Lower lobe of right lung (tissue), 2 donors: Measurements from ENCODE around the gene RNASEH2A. TPM values are rescaled to one million over a fixed set of nuclear protein-coding genes. Genes with fewer than 3 reads are reported as not detected.

Experiments used
- ATAC-seq, 2 donors: fragments of 200-7000 bp; cut with Tn5 transposase; one replicate each; pipeline ENCODE4 v1.9.1; 2020 to 2022; ENCODE audit warnings: mild to moderate bottlenecking in 2 of 2, moderate library complexity in 2 of 2
- DNase-seq: peaks from one replicate; pipeline ENCODE4 v3.0.0-alpha.2; 2020
- H3K27ac ChIP-seq: fragments of 200-600 bp; one replicate; pipeline ENCODE4 v1.8.0; 2022
- H3K27me3 ChIP-seq: fragments of 200-600 bp; one replicate; pipeline ENCODE4 v1.8.0; 2022; ENCODE audit warnings: low read depth
- H3K36me3 ChIP-seq: fragments of 200-600 bp; one replicate; pipeline ENCODE4 v1.8.0; 2022; ENCODE audit warnings: mild to moderate bottlenecking
- H3K4me1 ChIP-seq: fragments of 200-600 bp; one replicate; pipeline ENCODE4 v1.8.0; 2022
- H3K4me3 ChIP-seq: fragments of 200-600 bp; one replicate; pipeline ENCODE4 v1.8.0; 2022; ENCODE audit warnings: mild to moderate bottlenecking
- H3K9me3 ChIP-seq: fragments of 200-600 bp; one replicate; pipeline ENCODE4 v1.8.0; 2022
- intact Hi-C: fragments of 100-400 bp; cut with DNase I; formaldehyde crosslinking; loops from one replicate; pipeline ENCODE4 v1.11.0; 2022
- total RNA-seq: library from RNA; stranded (reverse); fragmentation: NEBNext Ultra II Directional; extraction: Animal tissue kit (Norgen Biotek cat#: 25700); gene quantifications from one replicate; pipeline ENCODE4 v1.2.1, GENCODE V29; 2021
- TF ChIP-seq, protein P1 (sequence below): fragments of 200-600 bp; IDR thresholded peaks from one replicate; pipeline ENCODE4 v1.8.0; 2022; ENCODE audit warnings: antibody characterized with exemption, mild to moderate bottlenecking
- donor health status: DM: no; HTN: yes; CAD: no; lungs with severe emphysema.

Gene RNASEH2A
- total RNA-seq, 1 donor from 2014 or later, result 10.9 TPM

DNA sequence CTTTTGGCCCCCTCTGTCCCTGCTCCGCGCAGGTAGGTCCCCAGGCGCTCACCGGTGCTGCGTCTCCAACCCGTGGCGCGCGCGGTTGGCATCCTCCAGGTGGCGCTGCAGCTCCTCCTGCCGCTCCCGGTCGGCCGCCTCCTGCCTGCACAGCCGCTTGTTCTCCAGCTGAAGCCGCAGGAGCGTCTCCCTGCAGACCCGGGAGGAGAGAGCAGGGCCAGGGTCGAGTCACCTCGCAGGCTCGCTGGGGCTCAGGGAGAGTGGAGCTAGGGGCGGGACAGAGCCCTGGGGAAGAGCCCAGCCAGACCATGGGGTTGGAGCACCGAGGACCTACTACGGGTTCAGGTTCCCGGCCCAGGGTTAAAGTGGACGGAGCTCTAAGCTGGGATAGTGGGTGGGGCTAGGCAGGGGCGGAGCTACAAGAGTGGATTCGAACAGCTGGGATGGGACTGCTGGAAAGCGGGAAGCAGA lies 40.3 kb upstream of the RNASEH2A start:
- ATAC-seq, result peak; percentile 83 to 93
- H3K36me3 ChIP-seq, result peaks cover 43% of the 10 kb centered on the region
- H3K9me3 ChIP-seq, result no peaks in the 10 kb centered on the region
- TF ChIP-seq, protein P1, sequence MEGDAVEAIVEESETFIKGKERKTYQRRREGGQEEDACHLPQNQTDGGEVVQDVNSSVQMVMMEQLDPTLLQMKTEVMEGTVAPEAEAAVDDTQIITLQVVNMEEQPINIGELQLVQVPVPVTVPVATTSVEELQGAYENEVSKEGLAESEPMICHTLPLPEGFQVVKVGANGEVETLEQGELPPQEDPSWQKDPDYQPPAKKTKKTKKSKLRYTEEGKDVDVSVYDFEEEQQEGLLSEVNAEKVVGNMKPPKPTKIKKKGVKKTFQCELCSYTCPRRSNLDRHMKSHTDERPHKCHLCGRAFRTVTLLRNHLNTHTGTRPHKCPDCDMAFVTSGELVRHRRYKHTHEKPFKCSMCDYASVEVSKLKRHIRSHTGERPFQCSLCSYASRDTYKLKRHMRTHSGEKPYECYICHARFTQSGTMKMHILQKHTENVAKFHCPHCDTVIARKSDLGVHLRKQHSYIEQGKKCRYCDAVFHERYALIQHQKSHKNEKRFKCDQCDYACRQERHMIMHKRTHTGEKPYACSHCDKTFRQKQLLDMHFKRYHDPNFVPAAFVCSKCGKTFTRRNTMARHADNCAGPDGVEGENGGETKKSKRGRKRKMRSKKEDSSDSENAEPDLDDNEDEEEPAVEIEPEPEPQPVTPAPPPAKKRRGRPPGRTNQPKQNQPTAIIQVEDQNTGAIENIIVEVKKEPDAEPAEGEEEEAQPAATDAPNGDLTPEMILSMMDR, result peak; percentile 96
- H3K4me1 ChIP-seq, result peaks cover 5% of the 10 kb centered on the region
- peak overlapping the region; percentile 59 for H3K4me3 ChIP-seq
- intact Hi-C loops, result loop anchor here (10.0 kb wide), 1 partner anchor 79 kb away; no protein-coding TSS in a partner anchor
- no peaks in the 10 kb centered on the region for H3K27me3 ChIP-seq
- H3K27ac ChIP-seq, result peak overlapping the region; percentile 44
- peak; percentile 93 for DNase-seq

DNA sequence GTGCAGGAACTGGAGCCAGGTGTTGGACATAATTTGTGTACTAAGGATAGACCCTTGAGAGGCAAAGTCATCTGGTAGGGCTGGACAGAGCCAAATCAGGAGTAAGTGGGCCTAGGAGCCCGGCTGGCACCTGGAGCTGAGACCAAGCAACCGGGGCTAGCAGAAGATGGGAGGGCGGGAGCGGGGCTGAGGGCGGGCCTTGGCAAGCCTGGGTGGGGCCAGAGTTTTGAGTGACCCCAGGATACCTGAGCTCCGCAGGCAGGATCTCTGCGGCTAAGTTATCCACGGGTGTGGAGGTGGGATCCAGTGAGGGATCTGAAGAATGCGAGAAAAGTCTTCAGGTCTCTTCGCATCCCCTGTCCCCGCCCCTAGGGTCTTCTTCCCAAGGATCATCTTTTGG lies 39.2 kb upstream of the RNASEH2A start:
- peaks cover 45% of the 10 kb centered on the region for H3K36me3 ChIP-seq
- no peak overlapping the region for H3K27ac ChIP-seq
- DNase-seq (no peak), ATAC-seq (no peak)
- no peaks in the 10 kb centered on the region for H3K9me3 ChIP-seq
- H3K4me3 ChIP-seq, result no peak overlapping the region
- TF ChIP-seq, protein P1, result no peak
- H3K27me3 ChIP-seq, result no peaks in the 10 kb centered on the region
- intact Hi-C loops, result loop anchor here (10.0 kb wide), 1 partner anchor 78 kb away; no protein-coding TSS in a partner anchor
- H3K4me1 ChIP-seq, result peaks cover 5% of the 10 kb centered on the region

DNA sequence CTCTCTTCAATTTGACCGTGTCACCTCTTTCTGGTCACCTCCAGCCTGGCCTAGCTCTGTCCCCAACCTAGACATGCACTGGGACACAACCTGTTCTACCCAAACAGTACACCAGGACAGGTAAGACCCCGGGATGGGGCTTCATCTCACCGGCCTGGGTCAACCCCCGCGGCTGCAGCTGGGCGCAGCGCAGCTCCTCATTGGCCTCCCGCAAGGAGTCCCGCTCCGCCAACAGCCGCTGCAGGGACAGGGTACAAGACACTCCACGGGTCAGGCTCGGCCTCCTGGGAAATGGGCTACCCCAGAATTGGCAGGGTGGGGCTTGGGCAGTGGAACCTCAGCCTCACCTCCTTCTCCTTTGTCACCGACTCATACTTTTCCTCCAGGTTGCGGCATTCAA lies 38.7 kb upstream of the RNASEH2A start:
- intact Hi-C loops, result loop anchor here (10.0 kb wide), 1 partner anchor 77 kb away; no protein-coding TSS in a partner anchor
- H3K36me3 ChIP-seq, result peaks cover 40% of the 10 kb centered on the region

DNA sequence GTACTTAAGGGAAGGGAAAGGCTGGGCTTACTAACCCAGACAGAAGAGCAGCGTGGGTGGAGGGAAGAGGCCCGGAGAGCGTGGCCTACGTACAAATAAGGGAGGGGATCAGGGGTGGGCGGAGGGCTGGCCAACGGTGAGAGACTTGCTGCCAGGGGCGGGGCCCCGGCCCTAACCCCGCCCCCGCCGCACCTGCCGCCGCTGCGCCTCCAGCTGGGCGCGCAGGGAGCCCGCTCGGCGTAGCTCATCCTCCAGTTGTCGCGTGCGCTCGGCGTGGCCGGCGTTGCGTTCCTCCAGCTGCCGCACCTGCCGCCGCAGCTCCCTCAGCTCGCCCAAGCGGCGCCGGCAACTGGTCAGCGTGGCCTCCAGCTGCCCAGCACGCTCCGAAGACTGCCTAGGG lies 36.7 kb upstream of the RNASEH2A start:
- TF ChIP-seq, protein P1, result peak; percentile 6
- no peaks in the 10 kb centered on the region for H3K27me3 ChIP-seq
- peaks cover 7% of the 10 kb centered on the region for H3K4me1 ChIP-seq
- intact Hi-C loops, result loop anchor here (10.0 kb wide), 1 partner anchor 75 kb away; no protein-coding TSS in a partner anchor
- H3K36me3 ChIP-seq, result peaks cover 29% of the 10 kb centered on the region
- peak; percentile 77 for DNase-seq
- no peak overlapping the region for H3K4me3 ChIP-seq
- no peaks in the 10 kb centered on the region for H3K9me3 ChIP-seq
- H3K27ac ChIP-seq, result no peak overlapping the region
- ATAC-seq, result peak; percentile 78 to 80

More for the DNA sequence above, 38.7 kb upstream of the RNASEH2A start:
- Histone ChIP-seq H3K4me3 (no peak overlapping the region), H3K4me1 (peaks cover 5% of the 10 kb centered on the region), H3K27me3 (no peaks in the 10 kb centered on the region), H3K27ac (no peak overlapping the region), H3K9me3 (no peaks in the 10 kb centered on the region)
- ATAC-seq (no peak), DNase-seq (no peak)
- TF ChIP-seq, protein P1, result no peak

DNA sequence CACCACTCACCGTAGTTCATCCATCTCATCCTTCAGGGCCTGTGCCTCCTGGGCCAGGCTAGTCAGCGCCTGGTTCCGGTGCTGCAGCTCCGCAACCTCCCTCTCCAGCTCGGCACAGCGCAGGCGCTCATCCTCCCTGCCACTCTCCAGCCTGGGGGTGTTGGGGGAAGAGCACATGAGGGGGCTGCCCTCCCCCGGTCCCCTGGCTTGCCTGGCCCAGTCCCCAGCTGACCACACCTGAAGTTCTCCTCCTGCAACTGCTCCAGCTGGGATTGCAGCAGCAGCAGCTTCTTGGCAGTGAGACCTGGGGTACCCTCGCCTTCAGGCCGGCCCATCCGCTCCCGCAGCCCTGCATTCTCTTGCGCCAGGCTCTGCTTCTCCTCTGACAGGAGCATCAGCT lies 35.5 kb upstream of the RNASEH2A start:
- ATAC-seq (no peak), DNase-seq (no peak)
- Histone ChIP-seq H3K4me3 (no peak overlapping the region), H3K27me3 (no peaks in the 10 kb centered on the region), H3K27ac (no peak overlapping the region), H3K36me3 (peaks cover 26% of the 10 kb centered on the region), H3K4me1 (peaks cover 8% of the 10 kb centered on the region), H3K9me3 (no peaks in the 10 kb centered on the region)
- TF ChIP-seq, protein P1, result no peak
- intact Hi-C loops, result no loop called here
